Measurements from ENCODE around the gene ARPC5.

ARPC5 gene

DNA sequence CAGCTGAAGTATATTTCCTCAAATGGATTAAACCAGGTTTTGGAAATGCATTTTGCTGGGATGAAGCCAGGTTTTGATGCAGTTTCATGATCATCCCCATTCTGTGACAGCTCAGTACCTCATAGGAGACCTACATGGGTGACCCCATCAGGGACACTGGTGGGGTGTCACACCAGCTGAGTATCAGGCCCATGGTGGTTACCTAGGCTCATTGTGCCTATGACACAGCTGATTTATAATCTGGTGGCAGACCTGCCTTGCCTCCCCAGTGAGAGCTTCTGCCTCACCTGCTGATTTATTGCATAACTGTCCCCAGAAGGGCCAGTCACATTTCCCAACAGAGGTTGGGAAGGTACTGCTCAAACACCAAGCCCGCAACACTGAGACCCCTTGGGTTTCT is 49.1 kb downstream of the ARPC5 start:
- no peak for DNase-seq (ENCODE audit: low read depth)

GRCh38 chr1:183585038-183585437 is 50.5 kb downstream of the ARPC5 start:
- no peak for DNase-seq (ENCODE audit: low read depth)

DNA sequence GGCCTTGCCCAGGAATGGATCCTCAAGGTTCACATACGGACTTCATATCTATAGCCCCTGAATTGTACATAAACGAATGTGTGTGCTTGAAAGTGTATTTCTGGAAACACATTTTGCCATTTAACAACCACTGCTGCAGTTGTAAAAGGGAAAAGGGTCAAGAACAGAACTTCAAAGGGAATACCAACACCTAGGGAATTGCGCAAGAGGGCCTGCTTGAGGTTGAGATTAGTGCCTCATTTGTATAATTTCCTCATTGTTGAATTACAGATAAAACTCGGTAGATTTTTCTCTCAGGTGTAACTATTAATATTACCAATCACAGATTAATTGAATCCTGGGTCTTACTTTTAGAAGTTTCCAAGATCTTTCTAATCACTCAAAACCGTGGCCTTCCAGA is 51.4 kb downstream of the ARPC5 start:
- no peak for DNase-seq (ENCODE audit: low read depth)

GRCh38 chr1:183583466-183583865 is 52.1 kb downstream of the ARPC5 start:
- no peak for DNase-seq (ENCODE audit: low read depth)

GRCh38 chr1:183582021-183582713 is 53.4 kb downstream of the ARPC5 start:
- no peak for DNase-seq (ENCODE audit: low read depth)

DNA sequence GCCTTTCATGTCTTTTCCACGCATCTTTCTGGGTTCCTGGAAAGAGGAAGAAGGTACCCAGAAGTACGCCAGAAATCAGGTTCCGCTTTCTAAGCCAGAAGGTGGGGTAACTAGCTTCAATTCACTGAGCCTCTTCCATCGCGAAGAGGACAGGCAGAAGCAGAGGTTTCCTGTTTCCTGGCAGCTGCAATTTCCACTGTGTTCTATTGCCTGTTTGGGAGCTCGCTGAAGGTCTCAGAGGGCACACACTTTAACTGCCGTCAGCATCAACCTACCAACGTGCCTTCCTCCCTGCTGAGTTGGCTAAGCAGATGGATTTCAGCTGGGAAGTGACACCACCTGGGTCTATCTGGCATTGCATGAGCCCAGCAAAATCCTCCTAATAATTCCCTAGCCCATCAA is 55.3 kb downstream of the ARPC5 start:
- DNase-seq (ENCODE audit: low read depth): no peak

- DNase-seq (ENCODE audit: low read depth): no peak
Measured at GRCh38 chr1:183578856-183579255, 56.7 kb downstream of the ARPC5 start.

DNA sequence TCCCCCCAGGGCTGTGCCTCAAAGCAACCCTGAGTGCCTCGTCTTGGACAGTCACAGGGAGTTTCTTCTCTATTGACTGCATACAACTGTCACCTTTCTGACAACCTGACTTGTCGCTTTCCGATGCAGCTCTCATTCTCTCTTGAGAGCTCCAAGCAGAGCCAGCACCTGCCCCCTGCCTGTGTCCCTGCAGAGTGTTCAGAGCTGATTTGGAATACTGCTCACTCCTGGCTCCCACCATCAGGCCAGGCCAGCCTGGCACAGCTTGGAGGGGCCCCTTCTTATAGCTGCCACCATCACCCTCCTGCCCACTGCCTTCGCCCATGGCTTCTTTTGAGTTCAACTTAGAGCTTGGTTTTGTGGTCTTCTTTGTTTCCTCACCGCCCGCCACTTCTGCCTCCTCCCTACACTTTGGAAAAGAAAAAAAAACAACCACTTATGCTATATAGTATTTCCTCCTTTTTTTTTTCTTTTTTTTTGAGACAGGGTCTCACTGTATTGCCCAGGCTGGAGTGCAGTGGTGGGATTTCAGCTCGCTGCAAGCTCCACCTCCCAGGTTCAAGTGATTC is 57.6 kb downstream of the ARPC5 start:
- no peak for DNase-seq (ENCODE audit: low read depth)

DNA sequence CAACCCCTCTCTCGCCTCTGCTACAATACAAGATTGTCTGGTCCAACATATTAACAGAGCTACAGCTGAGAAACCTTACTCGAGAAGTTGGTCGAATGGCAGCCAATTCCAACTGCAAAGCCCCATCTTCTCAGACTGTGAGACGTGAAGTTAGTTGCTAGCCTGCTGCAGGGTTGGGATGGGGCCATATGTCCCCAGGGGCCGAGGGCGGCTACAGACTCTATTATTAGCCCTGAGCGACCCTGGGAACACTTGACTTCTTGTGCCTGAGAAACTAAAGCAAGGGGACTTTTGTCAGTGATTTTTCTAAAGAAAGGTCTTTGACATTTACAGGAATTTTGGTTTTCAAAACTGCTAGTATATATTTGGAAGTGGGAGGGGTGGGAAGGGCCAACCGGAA is 59.0 kb downstream of the ARPC5 start:
- DNase-seq (ENCODE audit: low read depth): no peak

GRCh38 chr1:183575606-183576005 is 60.0 kb downstream of the ARPC5 start:
- no peak for DNase-seq (ENCODE audit: low read depth)

DNA sequence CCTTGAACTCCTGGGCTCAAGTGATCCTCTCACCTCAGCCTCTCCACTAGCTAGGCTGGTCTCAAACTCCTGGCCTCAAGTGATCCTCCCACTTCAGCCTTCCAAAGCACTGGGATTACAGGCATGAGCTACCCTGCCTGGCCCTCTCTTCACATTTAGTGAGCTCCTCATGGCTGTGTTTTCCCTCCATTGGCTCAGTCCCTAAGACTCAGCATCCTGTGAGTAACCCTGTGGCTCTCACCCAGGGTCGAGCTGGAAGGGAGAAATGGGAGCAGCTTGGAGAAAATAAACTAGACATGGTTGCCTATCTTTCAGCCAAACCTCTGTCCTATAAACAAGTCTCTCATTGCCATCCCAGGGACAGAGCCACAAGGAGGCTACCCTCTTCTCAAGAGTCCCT is 62.9 kb downstream of the ARPC5 start:
- no peak for DNase-seq (ENCODE audit: low read depth)

- no peak for DNase-seq (ENCODE audit: low read depth)
Measured at GRCh38 chr1:183571678-183572268, 63.8 kb downstream of the ARPC5 start.

Measured in activated T-cell treated with anti-CD3 and anti-CD28 coated beads for 24 hours (primary cell).